Left lung (tissue), 10 donors: ENCODE measurements around the gene DCC. TPM values are rescaled to one million over a fixed set of nuclear protein-coding genes. Genes with fewer than 3 reads are reported as not detected.

Experiments used
- ATAC-seq: fragments of 200-7000 bp; cut with Tn5 transposase; one replicate; pipeline ENCODE4 v1.9.1; 2020; ENCODE audit warnings: moderate library complexity
- DNase-seq, 4 donors: peaks; one replicate each; pipeline ENCODE4 v3.0.0-alpha.2; 2013 to 2020
- H3K27ac ChIP-seq, 2 donors: fragments of 200-600 bp; sonication (generic) in 1 of 2; one replicate each; pipeline versions ENCODE4 v1.5.0 to v1.8.0; 2020 to 2021
- H3K27me3 ChIP-seq, 2 donors: fragments of 200-600 bp; sonication (generic) in 1 of 2; one replicate each; pipeline versions ENCODE4 v1.5.0 to v1.8.0; 2020 to 2021
- H3K36me3 ChIP-seq, 2 donors: fragments of 200-600 bp; sonication (generic) in 1 of 2; one replicate each; pipeline versions ENCODE4 v1.5.0 to v1.8.0; 2020 to 2021
- H3K4me1 ChIP-seq, 2 donors: fragments of 200-600 bp; one replicate each; pipeline ENCODE4 v1.8.0; 2021
- H3K4me3 ChIP-seq, 2 donors: fragments of 200-600 bp; sonication (generic) in 1 of 2; one replicate each; pipeline versions ENCODE4 v1.5.0 to v1.8.0; 2020 to 2021; ENCODE audit warnings: mild to moderate bottlenecking in 1 of 2
- H3K9me3 ChIP-seq, 2 donors: fragments of 200-600 bp; sonication (generic) in 1 of 2; one replicate each; pipeline versions ENCODE4 v1.5.0 to v1.8.0; 2020 to 2021
- CTCF ChIP-seq, 2 donors: fragments of 200-600 bp; sonication (generic) in 1 of 2; IDR thresholded peaks; one replicate each; pipeline versions ENCODE4 v1.5.0 to v1.8.0; 2021; ENCODE audit warnings: antibody characterized with exemption in 2 of 2
- intact Hi-C, 2 donors: fragments of 100-400 bp; cut with DNase I; formaldehyde crosslinking; loops; one replicate each; pipeline versions ENCODE4 v1.11.2 to v1.14.2; 2022
- polyA plus RNA-seq, 6 donors: library from polyadenylated mRNA; unstranded; fragments of 120-200 nt; gene quantifications; one replicate each; pipeline ENCODE4 v1.2.1, GENCODE V29; 2013; ENCODE audit not compliant: insufficient read length in 6 of 6
- total RNA-seq, 2 donors: library from RNA; stranded (reverse); fragmentation: NEBNext Ultra II Directional; extraction: Animal tissue kit (Norgen Biotek cat#: 25700); gene quantifications; one replicate each; pipeline ENCODE4 v1.2.1, GENCODE V29; 2021
- donor health status: DM: no; HTN: yes; CAD: no.
- donor health status: DM: no; HTN: no; CAD: no.

The DCC gene
- total and polyA plus RNA-seq, 8 donors, result 0.61 to 3.5 (median 2.1) TPM

GRCh38 chr18:52431683-52432082 is 91.7 kb downstream of the DCC start:
- no peak overlapping the region for H3K27ac ChIP-seq
- no peak for TF ChIP-seq CTCF (IDR thresholded peaks at IDR 0.05)
- intact Hi-C loops, result no loop called here
- ATAC-seq, result no peak
- no peaks in the 10 kb centered on the region for H3K27me3 ChIP-seq
- DNase-seq, result no peak
- no peaks in the 10 kb centered on the region for H3K9me3 ChIP-seq
- H3K4me3 ChIP-seq, result no peak overlapping the region
- no peaks in the 10 kb centered on the region for H3K4me1 ChIP-seq
- no peaks in the 10 kb centered on the region for H3K36me3 ChIP-seq

- no peak for ATAC-seq
- Histone ChIP-seq H3K27me3 (no peaks in the 10 kb centered on the region), H3K9me3 (no peaks in the 10 kb centered on the region), H3K4me3 (no peak overlapping the region), H3K27ac (no peak overlapping the region), H3K36me3 (no peaks in the 10 kb centered on the region), H3K4me1 (no peaks in the 10 kb centered on the region)
- no peak for DNase-seq
- no peak for TF ChIP-seq CTCF (IDR thresholded peaks at IDR 0.05)
- intact Hi-C loops, result no loop called here
These were observed 93.8 kb downstream of the DCC start for GRCh38 chr18:52433797-52434196.

DNA sequence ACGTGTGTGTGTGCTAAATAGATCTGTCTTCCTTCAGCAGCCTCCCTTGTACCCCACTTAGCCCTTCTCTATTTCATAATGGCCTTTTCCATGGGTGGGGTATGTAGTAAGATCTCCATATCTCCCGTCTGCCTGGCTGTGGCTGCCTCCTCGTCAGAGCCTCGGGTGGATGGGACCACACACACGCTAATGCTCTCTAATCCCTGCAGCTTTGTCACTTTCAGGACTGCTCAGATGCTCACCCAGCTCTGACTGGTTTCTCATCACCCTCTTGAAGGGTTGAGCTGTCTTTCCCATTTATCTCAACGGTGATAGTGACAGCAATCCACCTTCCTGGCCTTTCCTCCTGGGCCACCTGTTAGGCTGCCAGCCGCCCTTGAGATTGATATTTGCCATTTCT is 95.3 kb downstream of the DCC start:
- intact Hi-C loops, result no loop called here
- ATAC-seq, result no peak
- Histone ChIP-seq H3K4me3 (no peak overlapping the region), H3K4me1 (no peaks in the 10 kb centered on the region), H3K27me3 (no peaks in the 10 kb centered on the region), H3K9me3 (no peaks in the 10 kb centered on the region), H3K27ac (no peak overlapping the region), H3K36me3 (no peaks in the 10 kb centered on the region)
- TF ChIP-seq CTCF (IDR thresholded peaks at IDR 0.05), result no peak
- DNase-seq, result no peak

DNA sequence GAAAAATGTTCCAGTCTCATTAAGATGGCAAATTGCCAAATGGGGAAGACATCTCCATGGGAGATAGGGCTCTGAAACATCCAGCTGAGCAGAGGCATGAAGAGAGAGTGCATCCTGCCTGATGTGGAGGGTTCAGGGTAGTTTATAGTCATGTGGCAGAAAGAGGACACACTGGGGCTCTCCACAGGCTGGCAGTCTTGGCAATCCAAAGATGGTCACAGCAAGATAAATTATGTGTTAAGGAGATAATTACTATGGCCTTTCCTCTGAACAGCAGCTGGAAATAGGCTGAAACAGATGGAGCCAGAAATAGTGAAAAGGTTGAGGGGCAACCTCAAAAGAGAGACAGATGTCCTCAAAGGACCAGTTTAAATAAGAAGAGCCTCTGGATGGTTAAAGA is 97.2 kb downstream of the DCC start:
- no peak overlapping the region for H3K27ac ChIP-seq
- H3K9me3 ChIP-seq, result no peaks in the 10 kb centered on the region
- TF ChIP-seq CTCF (IDR thresholded peaks at IDR 0.05), result no peak
- no peaks in the 10 kb centered on the region for H3K36me3 ChIP-seq
- H3K27me3 ChIP-seq, result no peaks in the 10 kb centered on the region
- ATAC-seq (no peak), DNase-seq (peak in 1 of 4 donors; percentile 3)
- intact Hi-C loops, result no loop called here
- no peak overlapping the region for H3K4me3 ChIP-seq
- no peaks in the 10 kb centered on the region for H3K4me1 ChIP-seq

DNA sequence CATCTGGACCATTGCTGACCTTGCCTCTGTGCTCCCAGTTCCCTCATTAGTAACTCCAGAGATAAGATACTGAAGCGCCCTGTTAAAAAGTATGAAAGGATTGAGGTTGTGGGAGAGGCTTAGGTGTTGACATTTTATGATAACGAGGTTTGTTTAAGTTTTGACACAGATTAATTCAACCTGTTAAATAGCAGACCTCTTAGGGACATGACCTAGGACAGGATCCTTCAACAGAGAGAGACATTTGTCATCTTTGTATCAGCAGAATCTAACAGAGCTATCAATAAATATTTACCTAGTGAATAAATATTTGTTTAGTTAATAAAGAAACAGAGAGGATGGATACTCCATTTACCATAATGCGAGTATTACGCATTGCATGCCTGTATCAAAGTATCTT is 99.5 kb downstream of the DCC start:
- no peaks in the 10 kb centered on the region for H3K4me1 ChIP-seq
- H3K27ac ChIP-seq, result no peak overlapping the region
- intact Hi-C loops, result no loop called here
- TF ChIP-seq CTCF (IDR thresholded peaks at IDR 0.05), result no peak
- no peaks in the 10 kb centered on the region for H3K9me3 ChIP-seq
- no peak overlapping the region for H3K4me3 ChIP-seq
- ATAC-seq (no peak), DNase-seq (no peak)
- H3K36me3 ChIP-seq, result no peaks in the 10 kb centered on the region
- H3K27me3 ChIP-seq, result no peaks in the 10 kb centered on the region
